Brain microvascular endothelial cell (primary cell): Measurements from ENCODE around the gene TIAM2.

Experiments used
- DNase-seq: peaks from one replicate; pipeline ENCODE4 v3.0.0-alpha.2; 2020
- H3K27ac ChIP-seq: fragments of 250-450 bp; sonication (Bioruptor Pico); 2 replicates; pipeline ENCODE4 v1.5.1; 2020; ENCODE audit warnings: mild to moderate bottlenecking, moderate library complexity
- H3K27me3 ChIP-seq: fragments of 250-450 bp; sonication (Bioruptor Pico); replicated peaks from 2 replicates; pipeline ENCODE4 v1.5.1; 2020; ENCODE audit warnings: mild to moderate bottlenecking
- H3K36me3 ChIP-seq: fragments of 250-450 bp; sonication (Bioruptor Pico); replicated peaks from 2 replicates; pipeline ENCODE4 v1.5.1; 2020; ENCODE audit warnings: mild to moderate bottlenecking
- H3K4me3 ChIP-seq: 2 replicates; pipeline ENCODE4 v1.5.1; 2011; ENCODE audit warnings: low read depth, mild to moderate bottlenecking, control low read depth, low read length, moderate library complexity
- CTCF ChIP-seq: IDR thresholded peaks from 2 replicates; pipeline ENCODE4 v1.5.1; 2011; ENCODE audit warnings: low read depth, mild to moderate bottlenecking, moderate library complexity, low read length, control low read depth, inconsistent platforms; ENCODE audit errors: missing control alignments
- in situ Hi-C: cut with HindIII; loops from 2 replicates; pipeline ENCODE4 v1.10.0; 2017; ENCODE audit warnings: low sequenced_read_pairs, low pct_ligation_motif_present

Gene TIAM2

GRCh38 chr6:155088856-155089255, 93.7 kb downstream of the TIAM2 start:
- in situ Hi-C loops = no loop called here
- Histone ChIP-seq H3K27me3 (no peaks in the 10 kb centered on the region), H3K4me3 (no peak overlapping the region), H3K36me3 (no peaks in the 10 kb centered on the region), H3K27ac (no peak overlapping the region)
- TF ChIP-seq CTCF = no peak
- DNase-seq = no peak

- Histone ChIP-seq H3K27ac (no peak overlapping the region), H3K36me3 (no peaks in the 10 kb centered on the region), H3K4me3 (no peak overlapping the region), H3K27me3 (no peaks in the 10 kb centered on the region)
- TF ChIP-seq CTCF = no peak
- no peak for DNase-seq
- in situ Hi-C loops = no loop called here
Observed at GRCh38 chr6:155089746-155090145, 94.6 kb downstream of the TIAM2 start.

DNA sequence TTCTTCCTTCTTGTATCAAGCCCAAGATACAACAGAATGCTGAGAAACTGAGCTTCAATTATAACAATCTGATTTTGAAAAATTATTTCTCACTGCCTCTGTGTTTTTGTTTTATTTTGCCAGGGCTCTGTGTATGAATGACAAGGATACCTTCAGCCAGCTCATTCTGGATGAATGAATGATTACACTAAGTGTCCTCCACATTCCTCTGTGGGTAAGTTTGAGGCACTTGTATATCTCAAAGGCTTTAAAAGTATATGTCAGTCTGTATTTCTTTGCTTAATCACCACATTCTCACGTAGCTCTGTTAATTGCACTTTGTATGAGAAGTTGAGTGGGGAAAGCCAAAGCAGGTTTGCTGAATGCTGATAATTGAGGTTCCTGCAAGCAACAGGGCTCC, 95.1 kb downstream of the TIAM2 start:
- no peak for TF ChIP-seq CTCF
- Histone ChIP-seq H3K4me3 (no peak overlapping the region), H3K27ac (no peak overlapping the region), H3K36me3 (no peaks in the 10 kb centered on the region), H3K27me3 (no peaks in the 10 kb centered on the region)
- DNase-seq = no peak
- in situ Hi-C loops = no loop called here

GRCh38 chr6:155091756-155092155, 96.6 kb downstream of the TIAM2 start:
- no peak for DNase-seq
- in situ Hi-C loops = no loop called here
- no peak overlapping the region for H3K27ac ChIP-seq
- no peak overlapping the region for H3K4me3 ChIP-seq
- no peaks in the 10 kb centered on the region for H3K36me3 ChIP-seq
- no peaks in the 10 kb centered on the region for H3K27me3 ChIP-seq
- no peak for TF ChIP-seq CTCF

DNA sequence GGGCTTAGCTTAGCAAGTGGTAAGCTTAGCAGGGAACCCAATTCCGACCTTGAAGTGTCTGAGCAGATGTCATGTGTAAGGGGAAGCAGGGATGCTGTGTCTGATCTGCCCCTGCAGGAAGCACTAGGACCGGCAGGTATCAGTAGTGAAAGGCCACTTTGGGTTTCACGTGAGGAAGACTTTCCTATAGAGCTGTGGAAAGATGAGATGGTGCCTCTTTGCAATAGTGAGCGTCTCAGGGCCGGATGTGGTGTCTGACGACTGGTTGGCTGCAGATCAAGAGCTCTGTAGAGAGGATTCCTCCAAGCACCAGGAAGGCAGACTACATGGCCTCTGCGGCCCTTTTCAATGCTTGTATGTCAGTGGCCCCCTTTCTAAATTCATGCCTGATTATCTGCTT, 98.3 kb downstream of the TIAM2 start:
- H3K36me3 ChIP-seq = no peaks in the 10 kb centered on the region
- no peak for DNase-seq
- H3K27me3 ChIP-seq = no peaks in the 10 kb centered on the region
- H3K4me3 ChIP-seq = no peak overlapping the region
- no peak for TF ChIP-seq CTCF
- H3K27ac ChIP-seq = no peak overlapping the region
- in situ Hi-C loops = no loop called here

- no peak for TF ChIP-seq CTCF
- in situ Hi-C loops = no loop called here
- Histone ChIP-seq H3K27me3 (no peaks in the 10 kb centered on the region), H3K27ac (no peak overlapping the region), H3K4me3 (no peak overlapping the region), H3K36me3 (no peaks in the 10 kb centered on the region)
- DNase-seq = no peak
Observed at GRCh38 chr6:155100087-155100486, 105.0 kb downstream of the TIAM2 start.
